ENCODE results near the gene AP5Z1.

The AP5Z1 gene

GRCh38 chr7:4766666-4767519 is 8.5 kb upstream of the AP5Z1 start:
- DNase-seq = no peak

GRCh38 chr7:4768597-4769569 is 6.5 kb upstream of the AP5Z1 start:
- DNase-seq = no peak

- DNase-seq = no peak
These were observed 5.7 kb upstream of the AP5Z1 start for GRCh38 chr7:4769761-4770160.

GRCh38 chr7:4770886-4771285 is 4.5 kb upstream of the AP5Z1 start:
- no peak for DNase-seq

DNA sequence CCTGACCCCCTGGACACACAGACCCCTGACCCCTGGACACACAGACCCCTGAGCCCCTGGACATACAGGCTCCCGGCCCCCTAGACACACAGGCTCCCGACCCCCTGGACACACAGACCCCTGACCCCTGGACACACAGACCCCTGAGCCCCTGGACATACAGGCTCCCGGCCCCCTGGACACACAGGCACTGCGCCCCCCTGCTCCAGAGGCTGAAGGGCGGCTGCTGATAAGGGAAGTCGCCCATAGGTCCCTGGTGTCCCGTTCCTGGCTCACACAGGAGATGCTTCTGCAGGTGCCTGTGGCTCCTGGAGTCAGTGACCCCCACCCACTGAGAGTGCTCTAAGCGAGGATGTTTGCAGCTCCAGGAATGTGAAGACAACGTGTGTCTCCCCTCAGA is 3.7 kb upstream of the AP5Z1 start:
- DNase-seq = no peak

GRCh38 chr7:4772306-4772705 is 3.1 kb upstream of the AP5Z1 start:
- no peak for DNase-seq

DNA sequence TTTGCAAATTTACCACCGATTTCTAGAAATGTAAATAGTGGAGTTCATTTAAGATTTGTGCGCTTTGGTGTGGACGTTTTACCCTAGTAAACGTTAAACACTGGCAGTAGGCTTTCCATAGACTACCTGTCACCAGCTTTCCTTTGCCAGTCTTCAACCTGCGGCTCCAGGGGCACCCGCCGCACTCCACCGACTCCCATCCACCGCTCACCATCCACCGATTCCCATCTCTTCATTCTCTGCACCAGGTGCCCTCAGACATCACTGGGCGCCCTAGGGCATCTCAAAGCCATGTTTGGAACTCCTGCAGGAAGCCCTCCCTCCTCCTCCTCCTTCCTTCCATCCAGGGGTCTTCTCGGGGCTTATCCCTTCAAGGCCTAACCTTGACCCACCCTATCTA is 1.4 kb upstream of the AP5Z1 start:
- DNase-seq = no peak

DNA sequence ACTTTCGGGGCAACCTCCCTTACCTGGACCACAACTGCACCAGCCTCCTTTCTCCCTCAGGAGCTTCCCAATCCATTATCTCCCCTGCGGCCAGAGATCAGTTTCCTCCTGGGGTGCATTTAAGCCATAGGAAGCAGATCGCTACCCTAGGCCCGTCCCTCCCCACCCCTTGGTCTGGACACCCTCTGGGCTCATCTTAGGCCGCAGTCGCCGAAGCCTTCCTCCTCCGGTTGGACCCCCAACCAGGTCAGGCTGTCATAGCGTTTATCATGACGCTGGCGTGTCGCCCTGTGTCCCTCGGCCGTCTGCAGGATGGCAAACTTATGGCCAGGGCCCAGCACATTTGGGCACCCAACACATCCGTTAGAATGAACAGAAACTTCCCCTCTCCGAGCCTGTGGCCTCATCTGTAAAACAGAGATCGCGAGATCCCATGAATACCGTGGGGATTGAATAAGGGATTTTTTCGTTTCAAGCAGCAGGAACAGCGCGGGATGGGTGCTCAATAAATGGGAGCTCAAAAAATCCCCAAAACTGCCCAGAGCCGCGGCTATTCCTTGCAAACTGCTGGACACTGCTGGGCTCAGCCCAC is 669 bp upstream of the AP5Z1 start:
- DNase-seq = no peak

DNA sequence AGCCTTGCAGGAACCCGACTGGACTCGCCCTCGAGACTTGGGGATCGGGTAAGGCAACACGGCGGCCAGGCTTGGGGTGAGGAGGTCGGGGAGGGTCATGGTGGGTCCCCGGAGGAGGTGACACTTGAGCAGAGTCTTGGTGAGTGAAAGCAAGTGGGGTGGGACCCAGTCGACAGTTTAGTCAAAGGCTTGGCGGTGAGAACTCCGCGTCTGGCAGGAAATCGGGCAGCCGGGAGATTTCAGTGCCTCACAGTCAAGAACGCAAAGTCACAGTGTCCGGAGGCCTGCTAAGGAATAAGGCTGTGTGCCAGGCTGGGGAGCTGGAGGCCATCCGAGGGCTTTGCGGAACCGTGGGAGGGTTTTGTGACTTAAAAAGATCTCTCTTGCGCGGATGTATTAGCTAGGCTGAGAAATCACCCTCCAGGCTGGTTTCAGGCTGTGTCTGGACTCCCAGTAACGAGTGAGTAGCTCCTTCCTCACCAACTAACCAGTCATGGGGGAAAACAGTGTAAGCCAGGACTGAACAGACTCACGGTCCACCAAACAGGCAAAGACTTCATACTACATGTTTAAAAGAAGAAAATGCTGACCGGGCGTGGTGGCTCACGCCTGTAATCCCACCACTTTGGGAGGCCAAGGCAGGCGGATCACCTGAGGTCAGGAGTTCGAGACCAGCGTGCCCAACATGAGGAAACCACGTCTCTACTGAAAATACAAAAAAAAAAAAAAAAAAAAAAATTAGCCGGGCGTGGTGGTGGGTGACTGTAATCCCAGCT is 613 bp downstream of the AP5Z1 start:
- DNase-seq = no peak

GRCh38 chr7:4779118-4779517 is 3.7 kb downstream of the AP5Z1 start:
- DNase-seq = no peak

- no peak for DNase-seq
These were observed 6.1 kb downstream of the AP5Z1 start for GRCh38 chr7:4781366-4782069.

DNA sequence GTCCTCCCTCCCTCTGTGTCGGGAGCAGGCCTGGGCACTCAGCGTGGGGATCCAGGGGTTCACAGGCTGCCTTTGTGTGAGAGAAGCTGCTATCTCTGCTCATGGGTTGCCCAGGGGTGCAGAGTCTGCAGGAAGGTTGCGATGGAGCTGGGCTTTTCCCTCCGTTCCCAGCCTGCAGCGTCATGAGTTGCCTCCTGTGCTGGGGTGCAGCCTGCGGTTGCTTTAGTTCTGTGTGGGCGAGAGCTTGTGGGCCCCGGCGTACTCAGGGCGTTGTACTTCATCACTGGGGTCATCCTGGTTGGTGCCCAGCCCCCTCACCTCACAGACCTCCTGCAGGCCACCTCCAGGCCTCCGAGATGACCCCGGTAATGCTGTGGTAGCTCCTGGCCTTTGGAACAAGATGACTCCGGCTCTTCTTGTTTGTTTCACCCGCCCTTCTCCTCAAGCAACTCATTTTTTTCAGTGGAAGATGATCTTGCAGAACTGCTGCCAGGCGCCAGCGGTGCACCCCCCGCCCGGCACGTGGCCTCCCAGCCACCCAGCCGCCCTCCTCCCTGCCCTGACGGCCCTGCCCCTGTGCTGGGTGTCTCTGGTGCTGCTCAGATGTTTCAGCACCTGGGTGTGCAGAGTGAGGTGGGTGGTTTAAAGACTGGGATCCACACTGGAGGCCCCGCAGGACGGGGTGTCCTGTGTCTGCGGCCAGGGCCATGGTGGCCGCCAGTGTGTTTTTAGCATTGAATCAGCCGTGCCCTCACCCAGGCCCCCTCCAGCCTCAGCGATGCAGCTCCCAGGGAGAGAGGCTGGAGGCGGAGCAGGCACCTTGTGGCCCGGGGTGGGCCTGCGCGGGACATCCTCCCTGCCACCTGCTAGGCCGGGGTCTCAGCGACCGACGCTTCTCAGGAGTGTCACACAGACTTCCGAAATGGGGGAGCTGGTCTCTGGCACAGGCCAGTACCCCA is 7.2 kb downstream of the AP5Z1 start:
- no peak for DNase-seq

DNA sequence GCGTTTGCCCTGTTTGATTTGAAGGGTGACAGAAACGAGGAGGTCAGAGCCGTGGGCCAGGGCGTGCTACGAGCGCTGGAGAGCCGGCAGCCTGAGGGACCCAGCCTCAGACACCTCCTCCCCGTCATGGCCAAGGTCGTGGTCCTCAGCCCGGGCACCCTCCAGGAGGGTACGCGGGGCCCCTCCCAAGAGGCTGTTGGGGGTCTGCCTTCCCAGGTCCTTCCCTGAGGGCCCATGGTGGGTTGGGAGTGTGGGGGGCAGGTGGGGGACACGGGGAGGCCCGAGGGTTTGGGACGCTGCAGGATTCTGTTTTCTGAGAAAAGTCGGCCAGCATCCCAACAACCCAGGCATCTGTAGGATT is 7.8 kb downstream of the AP5Z1 start:
- no peak for DNase-seq

DNA sequence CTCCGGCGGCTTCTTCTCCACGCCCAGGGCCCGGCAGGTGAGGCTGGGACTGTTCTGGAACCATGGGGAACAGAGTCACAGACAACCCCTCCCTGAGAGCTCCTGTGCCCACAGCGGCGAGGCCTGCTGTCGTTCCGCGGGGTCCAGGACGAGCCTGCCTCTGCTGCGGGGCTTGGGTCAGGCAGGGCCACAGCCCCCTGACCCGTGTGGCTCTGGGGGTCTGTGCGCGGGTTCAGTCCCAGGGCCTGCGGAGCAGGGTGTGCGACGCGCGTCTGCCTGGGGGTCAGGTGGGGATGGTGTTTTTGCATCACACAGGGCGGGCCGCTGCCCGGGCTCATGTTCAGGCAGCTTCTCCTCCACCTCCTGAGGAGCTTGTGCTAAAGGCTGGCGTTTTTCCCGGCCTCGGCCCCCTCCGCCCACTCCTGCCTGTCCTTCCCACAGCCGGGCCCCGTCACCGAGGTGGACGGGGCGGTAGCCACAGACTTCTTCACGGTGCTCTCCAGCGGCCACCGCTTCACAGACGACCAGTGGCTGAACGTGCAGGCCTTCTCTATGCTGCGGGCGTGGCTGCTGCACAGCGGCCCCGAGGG is 8.4 kb downstream of the AP5Z1 start:
- DNase-seq = no peak

DNA sequence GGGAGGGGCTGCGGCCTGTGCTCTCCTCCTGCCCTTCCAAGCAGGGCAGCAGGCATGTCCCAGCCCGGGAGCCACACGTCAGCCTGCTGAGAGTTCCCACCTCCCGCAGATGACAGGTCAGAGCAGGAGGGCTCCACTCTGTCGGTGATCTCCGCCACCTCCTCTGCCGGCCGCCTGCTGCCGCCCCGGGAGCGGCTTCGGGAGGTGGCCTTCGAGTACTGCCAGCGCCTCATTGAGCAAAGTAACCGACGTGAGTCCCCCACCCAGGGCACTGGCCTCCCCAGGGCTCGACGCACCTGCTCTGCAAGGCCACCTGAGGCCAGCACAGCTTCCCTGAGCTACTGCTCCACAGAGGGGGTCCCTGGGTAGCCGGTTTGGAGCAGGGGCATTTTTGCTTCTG is 9.4 kb downstream of the AP5Z1 start:
- DNase-seq = no peak

DNA sequence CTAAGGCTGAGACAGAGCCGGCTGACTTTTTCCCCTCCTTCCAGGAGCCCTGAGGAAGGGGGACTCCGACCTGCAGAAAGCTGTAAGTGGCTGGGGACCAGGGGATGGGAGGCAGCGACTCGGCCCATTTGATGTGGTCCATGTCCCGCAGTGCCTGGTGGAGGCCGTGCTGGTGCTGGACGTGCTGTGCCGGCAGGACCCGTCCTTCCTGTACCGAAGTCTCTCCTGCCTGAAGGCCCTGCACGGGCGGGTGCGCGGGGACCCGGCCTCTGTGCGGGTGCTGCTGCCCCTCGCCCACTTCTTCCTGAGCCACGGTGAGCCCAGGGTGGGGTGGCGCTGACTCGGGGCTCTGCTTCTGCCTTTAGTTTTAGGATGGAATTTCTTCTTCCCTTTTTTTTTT is 9.9 kb downstream of the AP5Z1 start:
- no peak for DNase-seq

DNA sequence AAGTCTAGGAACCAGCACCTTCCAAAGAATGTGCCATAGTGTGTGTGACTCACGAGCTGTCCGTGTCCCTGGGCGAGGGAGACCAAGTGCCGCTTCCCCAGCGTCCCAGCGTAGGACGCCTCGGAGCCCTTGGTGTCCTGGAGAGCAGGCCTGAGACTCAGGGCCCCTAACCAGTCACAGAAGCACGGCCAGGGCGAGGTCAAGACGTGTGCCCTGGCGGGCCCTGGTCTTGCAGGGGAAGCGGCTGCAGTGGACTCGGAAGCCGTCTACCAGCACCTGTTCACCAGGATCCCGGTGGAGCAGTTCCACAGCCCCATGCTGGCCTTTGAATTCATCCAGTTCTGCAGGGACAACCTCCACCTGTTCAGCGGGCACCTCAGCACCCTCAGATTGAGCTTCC is 10.6 kb downstream of the AP5Z1 start:
- DNase-seq = no peak

DNA sequence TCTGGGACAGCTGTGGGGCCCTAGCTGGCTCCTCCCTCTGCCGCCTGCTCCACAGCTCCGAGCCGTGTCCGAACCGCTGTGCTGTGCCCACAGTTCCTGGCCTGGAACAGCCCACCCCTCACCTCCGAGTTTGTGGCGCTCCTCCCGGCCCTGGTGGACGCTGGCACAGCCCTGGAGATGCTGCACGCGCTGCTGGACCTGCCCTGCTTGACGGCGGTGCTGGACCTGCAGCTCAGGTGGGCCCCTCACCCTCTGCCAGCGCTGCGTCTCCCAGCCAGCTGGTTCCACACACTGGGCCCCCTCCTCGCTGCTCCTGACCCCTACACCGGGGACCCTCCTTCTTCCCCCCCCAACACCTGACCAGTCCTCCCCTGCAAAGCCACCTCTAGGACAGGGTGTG is 12.1 kb downstream of the AP5Z1 start:
- DNase-seq = no peak

DNA sequence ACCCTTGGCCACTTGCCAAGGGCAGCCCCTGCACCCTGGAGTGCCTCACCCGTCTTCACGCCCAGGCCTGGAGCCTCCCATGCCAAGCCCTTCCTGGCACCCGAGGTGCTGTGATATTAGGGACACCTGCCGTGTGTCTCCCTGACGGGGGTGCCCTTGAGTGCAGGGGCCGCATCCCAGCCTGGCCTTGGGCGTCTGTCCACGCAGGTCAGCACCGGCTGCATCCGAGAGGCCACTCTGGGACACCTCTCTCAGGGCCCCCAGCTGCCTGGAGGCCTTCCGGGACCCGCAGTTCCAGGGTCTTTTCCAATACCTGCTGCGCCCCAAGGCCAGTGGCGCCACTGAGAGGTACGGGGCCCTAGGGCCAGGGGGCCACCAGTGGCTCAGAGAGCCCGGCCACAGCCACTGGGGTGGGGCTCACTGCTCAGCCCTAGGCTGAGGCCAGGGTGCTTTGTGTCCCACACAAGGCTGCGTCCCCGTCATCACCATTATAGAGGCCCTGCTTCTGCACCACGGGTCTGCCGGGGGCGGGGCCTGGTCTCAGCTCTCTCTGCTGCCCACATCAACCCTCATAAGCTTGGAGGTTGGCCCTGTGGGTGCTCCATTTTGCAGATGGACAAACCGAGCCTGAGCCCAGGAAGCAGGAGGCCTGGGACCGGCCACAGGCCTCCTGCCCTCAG is 12.7 kb downstream of the AP5Z1 start:
- DNase-seq = no peak

GRCh38 chr7:4788627-4789189 is 13.3 kb downstream of the AP5Z1 start:
- no peak for DNase-seq
